Measurements from ENCODE around the gene SREBF1.

DNA sequence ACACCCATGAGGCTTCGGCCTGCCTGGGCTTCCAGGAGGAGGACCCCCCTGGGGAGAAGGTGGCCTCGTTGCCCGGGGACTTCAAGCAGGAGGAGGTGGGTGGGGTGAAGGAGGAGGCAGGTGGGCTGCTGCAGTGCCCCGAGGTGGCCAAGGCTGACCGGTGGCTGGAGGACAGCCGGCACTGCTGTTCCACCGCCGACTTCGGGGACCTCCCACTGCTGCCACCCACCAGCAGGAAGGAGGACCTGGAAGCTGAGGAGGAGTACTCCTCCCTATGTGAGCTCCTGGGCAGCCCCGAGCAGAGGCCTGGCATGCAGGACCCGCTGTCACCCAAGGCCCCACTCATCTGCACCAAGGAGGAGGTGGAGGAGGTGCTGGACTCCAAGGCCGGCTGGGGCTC lies 41.5 kb downstream of the SREBF1 start:
- TF ChIP-seq, protein P1, sequence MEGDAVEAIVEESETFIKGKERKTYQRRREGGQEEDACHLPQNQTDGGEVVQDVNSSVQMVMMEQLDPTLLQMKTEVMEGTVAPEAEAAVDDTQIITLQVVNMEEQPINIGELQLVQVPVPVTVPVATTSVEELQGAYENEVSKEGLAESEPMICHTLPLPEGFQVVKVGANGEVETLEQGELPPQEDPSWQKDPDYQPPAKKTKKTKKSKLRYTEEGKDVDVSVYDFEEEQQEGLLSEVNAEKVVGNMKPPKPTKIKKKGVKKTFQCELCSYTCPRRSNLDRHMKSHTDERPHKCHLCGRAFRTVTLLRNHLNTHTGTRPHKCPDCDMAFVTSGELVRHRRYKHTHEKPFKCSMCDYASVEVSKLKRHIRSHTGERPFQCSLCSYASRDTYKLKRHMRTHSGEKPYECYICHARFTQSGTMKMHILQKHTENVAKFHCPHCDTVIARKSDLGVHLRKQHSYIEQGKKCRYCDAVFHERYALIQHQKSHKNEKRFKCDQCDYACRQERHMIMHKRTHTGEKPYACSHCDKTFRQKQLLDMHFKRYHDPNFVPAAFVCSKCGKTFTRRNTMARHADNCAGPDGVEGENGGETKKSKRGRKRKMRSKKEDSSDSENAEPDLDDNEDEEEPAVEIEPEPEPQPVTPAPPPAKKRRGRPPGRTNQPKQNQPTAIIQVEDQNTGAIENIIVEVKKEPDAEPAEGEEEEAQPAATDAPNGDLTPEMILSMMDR (conservative IDR thresholded peaks at IDR 0.05; ENCODE audit: low read length), result no peak
- no peak for TF ChIP-seq EZH2phosphoT487 (IDR thresholded peaks at IDR 0.05; ENCODE audit: borderline replicate concordance)
